MCF 10A (cell line): ENCODE data around the gene GNPTG. TPM values are rescaled to one million over a fixed set of nuclear protein-coding genes. Genes with fewer than 3 reads are reported as not detected.

Source experiments
- Bru-seq: library from RNA; stranded (reverse); fragments of 400-500 nt; gene quantifications from one replicate; lab custom pipeline; 2021; lab: Mats Ljungman, UMichigan
- BruChase-seq, 2 experiments: library from RNA; stranded (reverse); fragments of 400-500 nt; gene quantifications; one replicate each; lab custom pipeline; 2021; lab: Mats Ljungman, UMichigan
- BruUV-seq: library from RNA; stranded (reverse); fragments of 400-500 nt; replicated peaks from 2 replicates; lab custom pipeline; 2021; lab: Mats Ljungman, UMichigan
- CTCF ChIA-PET: fragments of 300-600 bp; sonication (Branson Sonifier 250); formaldehyde crosslinking; extraction: SDS; loops from one replicate; lab custom pipeline; 2021; ENCODE audit warnings: antibody characterized with exemption, inconsistent platforms; lab: Yijun Ruan, JAX
- POLR2A ChIA-PET: fragments of 300-600, 350-650 bp; sonication (Branson Sonifier 250); formaldehyde crosslinking; extraction: SDS; loops from one replicate; lab custom pipeline; 2020; ENCODE audit warnings: antibody characterized with exemption, inconsistent platforms; lab: Yijun Ruan, JAX
- DNase-seq: peaks from one replicate; pipeline ENCODE4 v3.0.0-alpha.2; 2018; ENCODE audit not compliant: unreplicated experiment
- H3K27ac Mint-ChIP-seq: one replicate; pipeline ENCODE4 v1.8.0; 2022; ENCODE audit warnings: mild to moderate bottlenecking, low read depth, mixed read lengths; ENCODE audit not compliant: unreplicated experiment
- H3K27me3 Mint-ChIP-seq: one replicate; pipeline ENCODE4 v1.8.0; 2022; ENCODE audit warnings: mixed read lengths; ENCODE audit not compliant: insufficient read depth, unreplicated experiment
- H3K36me3 Mint-ChIP-seq: one replicate; pipeline ENCODE4 v1.8.0; 2022; ENCODE audit warnings: mild to moderate bottlenecking, moderate library complexity, mixed read lengths; ENCODE audit not compliant: insufficient read depth, unreplicated experiment
- H3K4me1 Mint-ChIP-seq: one replicate; pipeline ENCODE4 v1.8.0; 2022; ENCODE audit warnings: mixed read lengths; ENCODE audit not compliant: insufficient read depth, unreplicated experiment
- H3K4me3 Mint-ChIP-seq: one replicate; pipeline ENCODE4 v1.8.0; 2022; ENCODE audit warnings: mild to moderate bottlenecking, moderate library complexity, mixed read lengths; ENCODE audit not compliant: unreplicated experiment
- H3K9me3 Mint-ChIP-seq: one replicate; pipeline ENCODE4 v1.8.0; 2022; ENCODE audit warnings: mixed read lengths; ENCODE audit not compliant: unreplicated experiment
- intact Hi-C: fragments of 100-400 bp; cut with micrococcal nuclease; formaldehyde crosslinking; loops from 2 replicates; pipeline ENCODE4 v1.14.1; 2022
- long read RNA-seq: library from polyadenylated mRNA; stranded (forward); transcript quantifications from one replicate; pipeline ENCODE4 v2.0.0, GENCODE V29; 2022
- total RNA-seq: library from RNA; stranded (reverse); gene quantifications from 2 replicates; pipeline ENCODE4 v1.2.3, GENCODE V29; 2022
- TF ChIP-seq, protein P1 (sequence below): fragments of 200-600 bp; IDR thresholded peaks from one replicate; pipeline ENCODE4 v1.8.0; 2022; ENCODE audit warnings: antibody characterized with exemption, mild to moderate bottlenecking; ENCODE audit not compliant: unreplicated experiment

The GNPTG gene
- total RNA-seq = 37.6 and 41.6 TPM in 2 replicates
- Bru-seq, nascent RNA = percentile 62 among the genes with signal in this experiment
- percentile 84 among the genes with signal in this experiment for BruChase-seq, experiment 1, labeled RNA remaining after a 6-hour chase
- percentile 76 among the genes with signal in this experiment for BruChase-seq, experiment 2, labeled RNA remaining after a 2-hour chase
- long read RNA-seq, transcript GNPTG-201 (11 exons, 1,983 nt) = major isoform, 55 of 77 reads
- long read RNA-seq, partial matches to known transcripts = 11 of 77 reads
- long read RNA-seq, other reads (novel, unspliced or antisense) = 11 of 77 reads

DNA sequence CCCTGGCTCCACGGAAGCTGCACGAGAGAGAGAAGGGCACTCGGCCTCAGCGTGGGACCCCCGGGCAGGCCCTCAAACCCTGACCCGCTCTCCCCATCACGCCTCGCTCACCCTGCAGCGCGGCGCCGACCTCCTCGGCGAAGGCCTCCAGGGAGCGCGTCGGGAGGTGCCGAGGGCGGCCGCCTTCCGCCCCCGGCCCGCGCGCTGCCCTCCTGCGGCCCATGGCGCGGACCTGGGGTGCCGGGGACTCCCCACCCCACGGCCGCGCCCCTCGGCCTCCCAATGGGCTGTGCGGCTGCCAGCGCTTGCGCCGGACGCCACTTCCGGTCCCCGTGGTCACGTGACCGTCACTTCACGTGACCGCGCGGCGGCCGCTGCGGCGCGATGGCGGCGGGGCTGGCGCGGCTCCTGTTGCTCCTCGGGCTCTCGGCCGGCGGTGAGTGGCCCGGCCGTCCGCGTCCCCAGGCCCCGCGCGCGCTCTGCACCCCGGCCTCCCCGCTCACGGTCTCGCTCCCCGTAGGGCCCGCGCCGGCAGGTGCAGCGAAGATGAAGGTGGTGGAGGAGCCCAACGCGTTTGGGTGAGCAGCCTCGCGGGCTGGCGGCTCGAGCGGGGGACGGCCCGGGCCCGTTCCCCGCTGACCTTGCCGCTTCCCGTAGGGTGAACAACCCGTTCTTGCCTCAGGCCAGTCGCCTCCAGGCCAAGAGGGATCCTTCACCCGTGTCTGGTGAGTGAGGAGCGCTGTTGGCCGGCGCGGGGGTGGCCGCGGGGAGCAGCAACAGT is at the start of gene GNPTG, which contains the start of gene TSR3:
Gene GNPTG (plus strand): TSS at position 350 of the 781 bp plus-strand sequence. CDS start 35 bp downstream, at position 385.
Gene TSR3 (minus strand): TSS at position 297 of the 781 bp plus-strand sequence. CDS start 74 bp downstream, at position 223.
- Mint-ChIP-seq H3K27ac (no peak within 1 kb of the TSS), H3K36me3 (peaks cover 18% of the 10 kb centered on the region), H3K4me1 (peaks cover 29% of the 10 kb centered on the region), H3K9me3 (no peaks in the 10 kb centered on the region), H3K27me3 (no peaks in the 10 kb centered on the region), H3K4me3 (peak within 1 kb of the TSS; percentile 78)
- ChIA-PET CTCF (no interaction called here), POLR2A (interaction anchor here (0.7 to 1.2 kb wide), 3 partner anchors 26 to 69 kb away, joined by 3 to 7 read pairs (median 4); partner anchors contain the start of genes UBE2I and UQCC4)
- intact Hi-C loops = no loop called here
- DNase-seq = peak; percentile 81
- no TSS peak for BruUV-seq
- TF ChIP-seq, protein P1, sequence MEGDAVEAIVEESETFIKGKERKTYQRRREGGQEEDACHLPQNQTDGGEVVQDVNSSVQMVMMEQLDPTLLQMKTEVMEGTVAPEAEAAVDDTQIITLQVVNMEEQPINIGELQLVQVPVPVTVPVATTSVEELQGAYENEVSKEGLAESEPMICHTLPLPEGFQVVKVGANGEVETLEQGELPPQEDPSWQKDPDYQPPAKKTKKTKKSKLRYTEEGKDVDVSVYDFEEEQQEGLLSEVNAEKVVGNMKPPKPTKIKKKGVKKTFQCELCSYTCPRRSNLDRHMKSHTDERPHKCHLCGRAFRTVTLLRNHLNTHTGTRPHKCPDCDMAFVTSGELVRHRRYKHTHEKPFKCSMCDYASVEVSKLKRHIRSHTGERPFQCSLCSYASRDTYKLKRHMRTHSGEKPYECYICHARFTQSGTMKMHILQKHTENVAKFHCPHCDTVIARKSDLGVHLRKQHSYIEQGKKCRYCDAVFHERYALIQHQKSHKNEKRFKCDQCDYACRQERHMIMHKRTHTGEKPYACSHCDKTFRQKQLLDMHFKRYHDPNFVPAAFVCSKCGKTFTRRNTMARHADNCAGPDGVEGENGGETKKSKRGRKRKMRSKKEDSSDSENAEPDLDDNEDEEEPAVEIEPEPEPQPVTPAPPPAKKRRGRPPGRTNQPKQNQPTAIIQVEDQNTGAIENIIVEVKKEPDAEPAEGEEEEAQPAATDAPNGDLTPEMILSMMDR = no peak

GRCh38 chr16:1305823-1306222 is 45.9 kb upstream of the GNPTG start:
- H3K27me3 Mint-ChIP-seq = no peaks in the 10 kb centered on the region
- no peaks in the 10 kb centered on the region for H3K36me3 Mint-ChIP-seq

DNA sequence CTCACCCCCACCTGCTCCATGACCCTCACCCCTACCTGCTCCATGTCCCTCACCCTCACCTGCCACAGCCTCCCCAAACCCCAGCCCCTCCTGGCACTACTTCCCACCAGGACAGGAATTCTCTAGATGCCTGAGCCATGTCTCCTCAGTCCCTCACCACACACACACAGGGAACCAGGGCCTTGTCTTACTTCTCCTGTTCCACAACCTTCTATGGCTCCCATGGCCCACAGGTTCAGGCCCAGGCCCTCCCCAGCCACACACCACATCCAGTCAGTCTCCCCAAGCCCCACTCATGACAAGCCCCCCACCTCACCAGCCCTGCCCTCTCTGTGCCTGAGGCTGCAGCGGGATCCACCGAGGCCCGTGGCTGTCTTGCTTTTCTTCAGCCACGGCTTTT is 45.4 kb upstream of the GNPTG start:
- DNase-seq = no peak
- CTCF ChIA-PET = no interaction called here
- Mint-ChIP-seq H3K27ac (no peak overlapping the region), H3K27me3 (no peaks in the 10 kb centered on the region), H3K9me3 (no peaks in the 10 kb centered on the region), H3K36me3 (no peaks in the 10 kb centered on the region), H3K4me1 (peaks cover 19% of the 10 kb centered on the region), H3K4me3 (no peak overlapping the region)
- POLR2A ChIA-PET = interaction anchor here (0.9 to 1.7 kb wide), 2 partner anchors 9 to 114 kb away, joined by 3 read pairs; partner anchors contain the start of gene UQCC4
- intact Hi-C loops = loop anchor here (10.0 kb wide), 1 partner anchor 118 kb away; the partner anchor contains the start of gene UQCC4
- TF ChIP-seq, protein P1 = no peak
- no TSS peak for BruUV-seq

More at GRCh38 chr16:1305823-1306222, 45.9 kb upstream of the GNPTG start:
- Mint-ChIP-seq H3K27ac (no peak overlapping the region), H3K4me1 (peaks cover 14% of the 10 kb centered on the region), H3K4me3 (no peak overlapping the region), H3K9me3 (no peaks in the 10 kb centered on the region)
- TF ChIP-seq, protein P1 = no peak
- BruUV-seq = no TSS peak
- ChIA-PET POLR2A (interaction anchor here (0.9 to 1.7 kb wide), 2 partner anchors 9 to 115 kb away, joined by 3 read pairs; partner anchors contain the start of gene UQCC4), CTCF (no interaction called here)
- no peak for DNase-seq
- intact Hi-C loops = loop anchor here (10.0 kb wide), 1 partner anchor 119 kb away; the partner anchor contains the start of gene UQCC4
